Fibroblast of mammary gland (primary cell): ENCODE measurements around the gene EPHB4.
"Not testable (repeated sequence)": the region's sequence is repeated elsewhere in the genome, so short reads cannot be mapped to it uniquely, and the experiment has no call there.

Source experiments
- DNase-seq: peaks from one replicate; pipeline ENCODE4 v3.0.0-alpha.2; 2010; ENCODE audit warnings: low read depth
- H3K4me3 ChIP-seq: 2 replicates; pipeline ENCODE4 v1.5.1; 2011; ENCODE audit warnings: low read depth, mild to moderate bottlenecking, low read length, moderate library complexity; ENCODE audit not compliant: control insufficient read depth
- TF ChIP-seq, protein P1 (sequence below): conservative IDR thresholded peaks from 2 replicates; pipeline ENCODE4 v1.5.1; 2011; ENCODE audit warnings: low read depth, low read length, inconsistent platforms; ENCODE audit not compliant: control insufficient read depth, insufficient read depth

EPHB4 gene

DNA sequence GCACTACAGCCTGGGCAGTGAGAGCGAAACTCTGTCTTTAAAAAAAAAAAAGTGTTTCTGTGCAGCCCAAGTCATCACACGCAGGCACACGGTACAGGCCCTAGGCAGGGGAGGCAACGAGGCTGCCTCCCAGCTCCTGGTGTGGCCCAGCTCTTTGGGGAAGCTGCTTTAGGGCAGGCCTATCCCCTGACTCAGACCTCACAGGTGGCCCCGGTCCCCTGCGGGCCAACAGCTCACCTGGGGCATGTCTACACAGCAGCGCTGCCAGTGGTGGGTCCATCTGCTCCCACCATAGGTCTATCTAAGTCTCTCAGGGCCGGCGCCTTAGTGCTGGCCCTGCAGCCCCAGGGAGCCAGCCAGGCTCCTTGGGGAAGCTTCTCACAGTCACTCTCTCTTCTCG, 62.5 kb downstream of the EPHB4 start:
- H3K4me3 ChIP-seq, result no peak overlapping the region
- TF ChIP-seq, protein P1, sequence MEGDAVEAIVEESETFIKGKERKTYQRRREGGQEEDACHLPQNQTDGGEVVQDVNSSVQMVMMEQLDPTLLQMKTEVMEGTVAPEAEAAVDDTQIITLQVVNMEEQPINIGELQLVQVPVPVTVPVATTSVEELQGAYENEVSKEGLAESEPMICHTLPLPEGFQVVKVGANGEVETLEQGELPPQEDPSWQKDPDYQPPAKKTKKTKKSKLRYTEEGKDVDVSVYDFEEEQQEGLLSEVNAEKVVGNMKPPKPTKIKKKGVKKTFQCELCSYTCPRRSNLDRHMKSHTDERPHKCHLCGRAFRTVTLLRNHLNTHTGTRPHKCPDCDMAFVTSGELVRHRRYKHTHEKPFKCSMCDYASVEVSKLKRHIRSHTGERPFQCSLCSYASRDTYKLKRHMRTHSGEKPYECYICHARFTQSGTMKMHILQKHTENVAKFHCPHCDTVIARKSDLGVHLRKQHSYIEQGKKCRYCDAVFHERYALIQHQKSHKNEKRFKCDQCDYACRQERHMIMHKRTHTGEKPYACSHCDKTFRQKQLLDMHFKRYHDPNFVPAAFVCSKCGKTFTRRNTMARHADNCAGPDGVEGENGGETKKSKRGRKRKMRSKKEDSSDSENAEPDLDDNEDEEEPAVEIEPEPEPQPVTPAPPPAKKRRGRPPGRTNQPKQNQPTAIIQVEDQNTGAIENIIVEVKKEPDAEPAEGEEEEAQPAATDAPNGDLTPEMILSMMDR, result no peak
- DNase-seq, result no peak

DNA sequence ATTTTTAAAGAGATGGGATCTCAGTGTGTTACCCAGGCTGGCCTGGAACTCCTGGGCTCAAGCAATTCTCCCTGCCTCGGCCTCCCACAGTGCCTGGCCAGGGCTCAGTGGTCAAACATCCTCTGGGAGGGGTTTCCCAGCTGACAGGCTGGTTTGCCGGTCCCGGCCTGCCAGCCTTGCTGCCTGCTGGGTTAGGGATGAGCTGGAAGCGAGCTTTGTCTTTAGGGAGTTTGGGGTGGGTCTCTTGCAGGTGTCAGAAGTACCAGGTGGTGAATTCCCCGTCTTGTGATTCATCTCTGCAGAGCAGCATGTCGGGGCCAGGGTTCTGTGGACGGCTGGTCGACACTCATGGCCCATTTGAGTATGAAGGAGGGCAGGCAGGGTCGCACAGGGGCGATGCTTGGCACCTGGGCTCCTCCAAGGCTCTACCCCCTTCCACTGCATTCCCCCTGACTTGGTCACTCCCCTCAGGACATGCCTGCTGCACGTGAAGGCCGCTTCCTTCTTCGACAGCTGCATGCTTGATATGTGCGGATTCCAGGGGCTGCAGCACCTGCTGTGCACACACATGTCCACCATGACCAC, 63.7 kb downstream of the EPHB4 start:
- DNase-seq, result no peak
- TF ChIP-seq, protein P1, result no peak
- H3K4me3 ChIP-seq, result no peak overlapping the region

DNA sequence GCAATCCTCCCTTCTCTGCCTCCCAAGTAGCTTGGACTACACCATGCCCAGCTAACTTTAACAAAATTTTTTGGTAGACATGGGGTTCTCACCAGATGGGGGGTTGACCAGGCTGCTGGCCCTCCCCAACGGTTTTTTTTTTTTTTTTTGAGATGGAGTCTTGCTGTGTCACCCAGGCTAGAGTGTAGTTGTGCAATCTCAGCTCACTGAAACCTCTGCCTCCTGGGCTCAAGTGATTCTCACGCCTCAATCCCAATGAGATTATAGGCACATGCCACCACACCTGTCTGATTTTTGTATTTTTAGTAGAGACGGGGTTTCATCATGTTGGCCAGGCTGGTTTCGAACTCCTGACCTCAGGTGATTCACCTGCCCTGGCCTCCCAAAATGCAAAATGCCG, 64.5 kb downstream of the EPHB4 start:
- DNase-seq, H3K4me3 ChIP-seq: not testable (repeated sequence)

DNA sequence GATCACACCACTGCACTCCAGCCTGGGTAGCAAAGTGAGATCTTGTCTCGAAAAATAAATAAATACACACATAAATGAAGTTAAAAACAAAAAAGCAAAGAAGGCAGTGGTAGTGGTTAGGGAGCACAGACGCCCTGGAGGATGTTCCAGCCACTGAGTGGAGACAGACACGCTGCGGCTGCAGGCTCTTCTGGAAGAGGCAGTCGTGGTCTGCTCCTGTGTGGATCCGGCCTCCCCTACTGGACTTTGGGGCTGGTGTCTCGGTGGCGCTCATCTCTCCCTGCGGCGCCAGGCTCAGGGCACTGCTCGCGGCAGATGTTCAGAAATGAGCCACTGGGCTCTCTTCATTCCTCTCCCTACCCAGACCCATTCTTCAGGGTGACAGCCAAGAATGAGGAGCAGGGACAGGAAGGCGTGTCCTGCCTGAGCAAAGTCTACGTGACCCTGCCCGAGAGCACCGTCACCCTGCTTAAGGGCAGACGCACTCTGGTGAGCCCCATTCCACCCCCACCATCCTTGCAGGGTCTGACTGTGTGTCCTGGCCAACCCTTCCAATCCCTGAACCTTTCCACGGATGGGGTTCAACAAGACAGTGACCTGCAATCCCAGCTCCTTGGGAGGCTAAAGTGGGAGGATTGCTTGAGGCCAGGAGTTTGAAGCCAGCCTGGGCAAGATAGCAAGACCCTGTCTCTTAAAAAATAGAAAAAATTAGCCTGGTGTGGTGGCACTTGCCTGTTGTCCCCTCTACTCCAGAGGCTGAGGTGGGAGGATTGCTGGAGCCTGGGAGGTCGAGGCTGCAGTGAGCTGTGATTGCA, 67.8 kb downstream of the EPHB4 start:
- TF ChIP-seq, protein P1, result no peak

DNA sequence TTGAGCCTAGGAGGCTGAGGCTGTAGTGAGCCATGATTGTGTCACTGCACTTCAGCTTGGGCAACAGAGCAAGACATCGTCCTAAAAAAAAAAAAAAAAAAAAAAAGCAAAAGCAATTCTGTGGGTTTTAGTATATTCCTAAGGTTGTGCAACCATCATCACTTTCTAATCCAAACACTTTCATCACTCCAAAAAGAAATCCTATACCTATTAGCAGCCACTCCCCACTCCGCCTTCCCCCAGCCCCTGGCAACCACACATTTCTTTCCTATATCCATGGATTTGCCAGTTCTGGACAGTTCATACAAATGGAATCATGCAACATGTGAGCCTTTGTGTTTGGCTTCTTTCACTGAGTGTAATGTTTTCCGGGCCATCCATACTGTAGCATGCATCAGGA, 73.6 kb downstream of the EPHB4 start:
- TF ChIP-seq, protein P1, result no peak
- H3K4me3 ChIP-seq, result no peak overlapping the region
- peak; percentile 45 for DNase-seq

More for the DNA sequence above, 67.8 kb downstream of the EPHB4 start:
- H3K4me3 ChIP-seq, result no peak overlapping the region
- DNase-seq, result no peak

DNA sequence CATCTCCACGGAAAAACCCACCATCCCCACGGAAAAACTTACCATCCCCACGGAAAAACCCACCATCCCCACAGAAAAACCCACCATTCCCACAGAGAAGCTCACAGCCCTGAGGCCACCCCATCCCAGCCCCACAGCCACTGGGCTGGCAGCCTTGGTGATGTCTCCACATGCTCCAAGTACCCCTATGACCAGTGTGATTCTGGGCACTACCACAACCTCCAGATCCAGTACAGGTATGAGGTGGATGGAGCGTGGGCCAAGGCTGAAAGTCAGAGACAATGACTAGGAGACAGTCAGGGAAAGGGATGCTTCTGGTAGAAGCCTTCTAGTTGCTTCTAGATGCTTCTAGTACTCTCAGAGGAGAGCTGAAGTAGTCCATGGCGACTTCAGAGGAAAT, 74.3 kb downstream of the EPHB4 start:
- no peak for DNase-seq
- TF ChIP-seq, protein P1, result no peak
- no peak overlapping the region for H3K4me3 ChIP-seq
